Muscle layer of duodenum (tissue), 2 donors: Measurements from ENCODE around the gene LYSET.

ENCODE experiments used
- H3K27ac ChIP-seq: one replicate; pipeline ENCODE4 v1.7.0; 2013; ENCODE audit warnings: mild to moderate bottlenecking, low read length
- H3K27me3 ChIP-seq: one replicate; pipeline ENCODE4 v1.7.0; 2013; ENCODE audit warnings: low read depth, mild to moderate bottlenecking, control low read depth, low read length
- H3K36me3 ChIP-seq, 2 donors: one replicate each; pipeline ENCODE4 v1.7.0; 2013; ENCODE audit warnings: low read length in 2 of 2, control low read depth in 1 of 2, mild to moderate bottlenecking in 1 of 2; ENCODE audit not compliant: insufficient read depth in 2 of 2, control insufficient read depth in 1 of 2
- H3K4me1 ChIP-seq, 2 donors: one replicate each; pipeline ENCODE4 v1.7.0; 2013; ENCODE audit warnings: low read length in 2 of 2, mild to moderate bottlenecking in 2 of 2, control low read depth in 1 of 2, moderate library complexity in 1 of 2; ENCODE audit not compliant: insufficient read depth in 2 of 2, control insufficient read depth in 1 of 2
- H3K4me3 ChIP-seq, 2 donors: one replicate each; pipeline ENCODE4 v1.7.0; 2013; ENCODE audit warnings: low read length in 2 of 2, low read depth in 1 of 2, mild to moderate bottlenecking in 1 of 2
- H3K9me3 ChIP-seq, 2 donors: one replicate each; pipeline ENCODE4 v1.7.0; 2013; ENCODE audit warnings: low read length in 2 of 2, control low read depth in 1 of 2, mild to moderate bottlenecking in 1 of 2; ENCODE audit not compliant: control insufficient read depth in 1 of 2
- donor health status: healthy.

The LYSET gene

GRCh38 chr14:93201155-93201704 lies 16.1 kb downstream of the LYSET start:
- Histone ChIP-seq H3K36me3 (no peaks in the 10 kb centered on the region), H3K4me3 (no peak overlapping the region), H3K9me3 (no peaks in the 10 kb centered on the region), H3K27me3 (no peaks in the 10 kb centered on the region), H3K4me1 (peaks cover 0 to 9% of the 10 kb centered on the region in 2 donors), H3K27ac (no peak overlapping the region)

- H3K36me3 ChIP-seq = peaks cover 2 to 6% of the 10 kb centered on the region in 2 donors
- H3K4me1 ChIP-seq = peaks cover 8 to 22% of the 10 kb centered on the region in 2 donors
- peak within 1 kb of the TSS; percentile 75 for H3K27ac ChIP-seq
- no peaks in the 10 kb centered on the region for H3K9me3 ChIP-seq
- peak within 1 kb of the TSS; percentile 85 to 90 for H3K4me3 ChIP-seq
- no peaks in the 10 kb centered on the region for H3K27me3 ChIP-seq
These were observed 21.8 kb downstream of the LYSET start, which contains the start of the genes GON7 and UBR7 for GRCh38 chr14:93206793-93207467. Gene GON7, minus strand, starts transcription at chr14:93207065. Its CDS starts 28 bp downstream, at chr14:93207037. Gene UBR7, plus strand, starts transcription at chr14:93207256. Its CDS starts 36 bp downstream, at chr14:93207292.

GRCh38 chr14:93207468-93208308 lies 22.6 kb downstream of the LYSET start:
- Histone ChIP-seq H3K4me3 (peak overlapping the region; percentile 85 to 90), H3K4me1 (peaks cover 8 to 22% of the 10 kb centered on the region in 2 donors), H3K36me3 (peaks cover 6 to 13% of the 10 kb centered on the region in 2 donors), H3K27me3 (no peaks in the 10 kb centered on the region), H3K27ac (peak overlapping the region; percentile 74), H3K9me3 (no peaks in the 10 kb centered on the region)

DNA sequence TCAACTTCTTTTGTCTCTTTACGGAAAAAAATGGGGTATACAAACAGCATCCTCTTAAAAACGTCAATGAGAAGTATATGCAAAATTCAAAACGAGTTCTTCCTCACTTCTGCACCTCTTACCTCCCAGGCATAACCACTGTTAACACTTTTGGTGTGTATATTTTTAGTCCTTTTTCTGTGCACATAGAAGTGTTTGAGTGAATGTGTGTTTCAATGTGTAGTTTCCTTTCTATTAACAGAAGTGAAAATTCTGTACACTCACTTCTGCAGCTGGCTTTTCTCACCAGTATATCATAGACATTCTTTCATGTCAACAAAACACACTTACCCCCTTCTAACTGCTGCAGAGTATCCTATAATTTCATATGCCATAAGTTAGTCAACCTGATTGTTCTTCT lies 27.3 kb downstream of the LYSET start:
- Histone ChIP-seq H3K9me3 (no peaks in the 10 kb centered on the region), H3K36me3 (peaks cover 21 to 41% of the 10 kb centered on the region in 2 donors), H3K4me3 (no peak overlapping the region), H3K27me3 (no peaks in the 10 kb centered on the region), H3K4me1 (peaks cover 8 to 12% of the 10 kb centered on the region in 2 donors), H3K27ac (no peak overlapping the region)

DNA sequence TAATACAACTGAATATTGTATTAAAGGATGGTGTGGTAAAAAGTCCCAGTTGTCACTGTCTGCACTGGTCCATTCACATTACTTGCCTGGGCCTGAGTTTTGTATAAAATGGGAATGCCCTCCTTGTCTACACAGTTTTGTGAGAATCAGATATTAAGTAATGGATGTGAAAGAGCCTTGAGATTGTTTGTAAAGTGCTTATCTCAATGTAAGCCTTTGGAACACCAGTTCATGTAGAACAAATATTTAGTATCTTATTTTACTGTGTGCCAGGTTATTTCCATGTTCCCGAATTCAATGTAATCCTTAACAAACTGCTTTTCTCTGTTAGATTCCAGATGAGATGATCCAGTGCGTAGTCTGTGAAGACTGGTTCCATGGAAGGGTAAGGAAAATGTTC lies 29.5 kb downstream of the LYSET start:
- Histone ChIP-seq H3K4me3 (no peak overlapping the region), H3K27ac (no peak overlapping the region), H3K9me3 (no peaks in the 10 kb centered on the region), H3K4me1 (no peaks in the 10 kb centered on the region), H3K36me3 (peaks cover 27 to 50% of the 10 kb centered on the region in 2 donors), H3K27me3 (no peaks in the 10 kb centered on the region)

DNA sequence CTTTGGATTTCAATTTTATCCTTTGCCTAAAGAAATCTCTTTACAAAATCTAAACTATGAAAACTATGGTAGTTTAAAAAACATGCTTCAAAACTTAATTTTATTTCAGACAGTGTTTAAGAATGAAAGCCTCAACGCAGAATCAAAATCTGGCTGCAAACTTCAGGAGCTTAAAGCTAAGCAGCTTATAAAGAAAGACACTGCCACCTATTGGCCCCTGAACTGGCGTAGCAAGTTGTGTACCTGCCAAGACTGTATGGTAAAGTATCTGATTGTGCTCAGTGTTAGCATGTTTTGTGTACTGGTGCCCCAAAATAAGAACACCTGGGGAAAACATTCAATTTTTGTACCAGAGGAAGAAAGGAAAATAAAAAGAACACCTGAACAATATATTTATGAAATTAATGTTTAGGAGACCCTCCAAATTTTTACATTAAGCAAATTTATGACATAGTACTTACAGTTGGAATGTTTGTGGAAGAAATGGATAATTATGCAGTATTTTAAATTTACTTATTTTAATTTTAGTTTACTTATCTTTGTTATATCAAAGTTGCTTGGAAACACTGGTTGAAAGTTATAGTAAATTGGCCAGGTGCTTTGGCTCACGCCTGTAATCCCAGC lies 34.1 kb downstream of the LYSET start:
- Histone ChIP-seq H3K36me3 (peaks cover 34 to 58% of the 10 kb centered on the region in 2 donors), H3K27ac (no peak overlapping the region), H3K4me3 (no peak overlapping the region), H3K27me3 (no peaks in the 10 kb centered on the region), H3K9me3 (no peaks in the 10 kb centered on the region), H3K4me1 (no peaks in the 10 kb centered on the region)

DNA sequence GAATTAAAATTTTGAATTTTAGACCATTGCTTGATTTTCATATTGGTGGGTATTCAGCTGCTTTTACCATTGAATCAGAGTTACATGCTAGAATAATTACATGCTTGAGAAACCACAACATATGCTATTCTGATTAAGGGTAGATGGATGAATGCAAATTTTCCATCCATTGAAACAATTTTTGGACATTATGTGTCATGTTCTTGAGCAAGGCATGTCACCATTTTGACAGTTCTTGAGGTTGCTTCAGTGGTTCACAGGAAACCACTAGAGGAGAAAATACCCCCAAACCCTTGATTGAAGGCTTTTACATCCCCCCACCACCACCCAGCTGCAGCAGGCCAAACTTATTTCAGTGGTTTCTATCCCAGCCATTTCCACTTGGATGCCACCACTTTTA lies 35.4 kb downstream of the LYSET start:
- H3K4me3 ChIP-seq = no peak overlapping the region
- H3K4me1 ChIP-seq = no peaks in the 10 kb centered on the region
- H3K9me3 ChIP-seq = no peaks in the 10 kb centered on the region
- H3K27me3 ChIP-seq = no peaks in the 10 kb centered on the region
- H3K27ac ChIP-seq = no peak overlapping the region
- H3K36me3 ChIP-seq = peaks cover 28 to 61% of the 10 kb centered on the region in 2 donors

DNA sequence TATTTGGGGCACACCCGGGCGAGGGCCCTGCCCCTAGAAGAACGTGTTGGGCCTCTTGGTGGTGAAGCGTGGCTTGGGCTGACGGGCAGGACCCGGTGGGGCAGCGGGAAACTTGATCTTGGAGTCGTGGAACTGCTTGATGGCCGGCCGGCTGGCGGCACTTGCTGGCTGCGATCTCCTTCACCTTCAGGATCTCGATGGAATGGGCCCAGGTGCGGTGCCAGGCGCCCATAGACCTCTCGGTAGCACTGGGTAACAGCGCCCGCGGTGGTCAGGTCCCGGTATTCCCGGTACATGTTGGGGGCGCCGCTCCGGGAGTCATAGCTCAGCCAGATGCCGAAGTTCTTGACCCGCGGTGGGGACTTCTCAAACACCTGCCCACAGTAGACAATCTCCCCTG lies 38.4 kb downstream of the LYSET start:
- H3K27ac ChIP-seq = no peak overlapping the region
- H3K9me3 ChIP-seq = no peaks in the 10 kb centered on the region
- H3K4me1 ChIP-seq = no peaks in the 10 kb centered on the region
- no peaks in the 10 kb centered on the region for H3K27me3 ChIP-seq
- no peak overlapping the region for H3K4me3 ChIP-seq
- H3K36me3 ChIP-seq = peaks cover 30 to 65% of the 10 kb centered on the region in 2 donors

DNA sequence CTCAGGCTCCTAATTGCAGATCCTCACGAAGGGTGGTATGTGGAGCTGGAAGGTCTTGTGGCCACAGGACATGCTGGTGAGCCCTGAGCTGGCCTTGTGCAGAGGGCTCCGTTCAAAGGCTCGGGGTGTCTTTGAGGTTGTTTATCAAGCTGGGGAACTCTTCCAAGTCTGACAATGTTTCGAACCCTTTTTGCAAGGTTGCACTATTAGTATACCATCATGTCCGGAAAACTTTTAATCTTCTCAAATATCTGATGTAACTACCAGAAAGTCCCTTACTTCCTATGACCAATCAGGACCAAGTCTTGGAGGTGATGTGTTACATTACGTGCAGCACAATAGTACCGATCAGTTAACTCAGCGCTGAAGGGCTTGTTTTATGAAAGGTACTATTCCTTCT lies 43.4 kb downstream of the LYSET start:
- H3K36me3 ChIP-seq = peaks cover 19 to 49% of the 10 kb centered on the region in 2 donors
- H3K27me3 ChIP-seq = no peaks in the 10 kb centered on the region

DNA sequence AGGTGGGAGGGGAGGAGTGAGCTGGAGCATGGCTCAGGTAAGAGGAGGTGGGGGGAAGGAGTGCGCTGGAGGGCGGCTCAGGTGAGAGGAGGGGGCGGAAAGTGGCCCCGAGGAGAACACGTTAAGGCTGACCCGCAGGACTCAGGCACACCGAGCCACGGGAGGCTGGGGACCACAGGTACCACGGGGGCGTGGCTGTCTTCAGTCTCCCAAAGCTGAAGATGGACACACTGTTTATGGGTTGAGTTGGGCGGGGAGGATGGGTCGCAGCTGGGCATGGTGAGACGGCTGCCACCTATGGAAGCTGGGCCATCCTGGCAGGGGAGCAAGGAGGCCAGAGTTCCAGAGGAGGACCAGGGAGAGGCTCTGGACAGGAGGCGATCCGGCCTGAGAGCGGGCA lies 45.4 kb downstream of the LYSET start:
- Histone ChIP-seq H3K4me3 (no peak overlapping the region), H3K27me3 (no peaks in the 10 kb centered on the region), H3K36me3 (peaks cover 19 to 33% of the 10 kb centered on the region in 2 donors), H3K9me3 (no peaks in the 10 kb centered on the region), H3K27ac (no peak overlapping the region), H3K4me1 (no peaks in the 10 kb centered on the region)

More for the DNA sequence above, 43.4 kb downstream of the LYSET start:
- H3K27ac ChIP-seq = no peak overlapping the region
- no peaks in the 10 kb centered on the region for H3K4me1 ChIP-seq
- no peak overlapping the region for H3K4me3 ChIP-seq
- H3K9me3 ChIP-seq = no peaks in the 10 kb centered on the region
